Mammary epithelial cell (primary cell): ENCODE measurements around the gene NBEA.

Source experiments
- EZH2 ChIP-seq: IDR thresholded peaks from 2 replicates; pipeline ENCODE4 v1.6.1; 2012; ENCODE audit warnings: low read length, inconsistent platforms, borderline replicate concordance
- TF ChIP-seq, protein P1 (sequence below), 2 donors: IDR thresholded peaks in 1 of 2; conservative IDR thresholded peaks in 1 of 2; 2 replicates each; pipeline ENCODE4 v1.5.1; 2011 to 2012; ENCODE audit warnings: inconsistent platforms in 2 of 2, low read length in 2 of 2, mild to moderate bottlenecking in 2 of 2, control low read depth in 1 of 2, low read depth in 1 of 2; ENCODE audit not compliant: insufficient read depth in 1 of 2; ENCODE audit errors: extremely low read depth in 1 of 2

DNA sequence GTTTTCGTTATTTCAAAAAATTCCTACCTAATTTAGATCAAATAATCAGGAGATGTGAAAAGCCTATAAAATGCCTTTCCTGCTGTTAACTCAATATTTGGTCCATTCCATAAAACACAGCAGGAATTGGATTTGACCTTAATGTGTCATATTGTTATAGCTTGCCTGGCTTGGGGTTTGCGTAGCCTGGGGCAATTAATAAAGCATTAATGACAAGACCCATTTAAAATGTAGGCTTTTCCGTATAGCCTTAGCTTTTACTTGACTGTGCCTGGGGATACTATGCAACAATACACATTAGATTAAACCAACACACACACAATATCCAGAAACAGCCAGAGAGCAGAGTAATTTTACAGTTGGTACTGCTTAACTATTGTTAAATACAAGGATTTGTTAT lies 651.6 kb downstream of the NBEA start:
- TF ChIP-seq, protein P1, sequence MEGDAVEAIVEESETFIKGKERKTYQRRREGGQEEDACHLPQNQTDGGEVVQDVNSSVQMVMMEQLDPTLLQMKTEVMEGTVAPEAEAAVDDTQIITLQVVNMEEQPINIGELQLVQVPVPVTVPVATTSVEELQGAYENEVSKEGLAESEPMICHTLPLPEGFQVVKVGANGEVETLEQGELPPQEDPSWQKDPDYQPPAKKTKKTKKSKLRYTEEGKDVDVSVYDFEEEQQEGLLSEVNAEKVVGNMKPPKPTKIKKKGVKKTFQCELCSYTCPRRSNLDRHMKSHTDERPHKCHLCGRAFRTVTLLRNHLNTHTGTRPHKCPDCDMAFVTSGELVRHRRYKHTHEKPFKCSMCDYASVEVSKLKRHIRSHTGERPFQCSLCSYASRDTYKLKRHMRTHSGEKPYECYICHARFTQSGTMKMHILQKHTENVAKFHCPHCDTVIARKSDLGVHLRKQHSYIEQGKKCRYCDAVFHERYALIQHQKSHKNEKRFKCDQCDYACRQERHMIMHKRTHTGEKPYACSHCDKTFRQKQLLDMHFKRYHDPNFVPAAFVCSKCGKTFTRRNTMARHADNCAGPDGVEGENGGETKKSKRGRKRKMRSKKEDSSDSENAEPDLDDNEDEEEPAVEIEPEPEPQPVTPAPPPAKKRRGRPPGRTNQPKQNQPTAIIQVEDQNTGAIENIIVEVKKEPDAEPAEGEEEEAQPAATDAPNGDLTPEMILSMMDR (conservative IDR thresholded peaks at IDR 0.05 in 1 of 2, IDR thresholded peaks at IDR 0.05 in 1 of 2; ENCODE audit: extremely low read depth in 1 of 2, insufficient read depth in 1 of 2, low read depth in 1 of 2, low read length in 2 of 2) = no peak
- no peak for TF ChIP-seq EZH2
